Panc1 (cell line): ENCODE measurements around the gene KIF26B.

Experiments
- TF ChIP-seq, protein P1 (sequence below): fragments of 450-650 bp; IDR thresholded peaks from 2 replicates; pipeline ENCODE4 v1.5.1; 2017; ENCODE audit warnings: mild to moderate bottlenecking
- TF ChIP-seq, protein P2 (sequence below), 2 experiments: IDR thresholded peaks; 2 replicates each; pipeline ENCODE4 v1.6.1; 2011 to 2012; ENCODE audit warnings: low read depth in 2 of 2, control low read depth in 1 of 2, low read length in 1 of 2, mild to moderate bottlenecking in 1 of 2, moderate library complexity in 1 of 2; ENCODE audit not compliant: insufficient read depth in 1 of 2

DNA sequence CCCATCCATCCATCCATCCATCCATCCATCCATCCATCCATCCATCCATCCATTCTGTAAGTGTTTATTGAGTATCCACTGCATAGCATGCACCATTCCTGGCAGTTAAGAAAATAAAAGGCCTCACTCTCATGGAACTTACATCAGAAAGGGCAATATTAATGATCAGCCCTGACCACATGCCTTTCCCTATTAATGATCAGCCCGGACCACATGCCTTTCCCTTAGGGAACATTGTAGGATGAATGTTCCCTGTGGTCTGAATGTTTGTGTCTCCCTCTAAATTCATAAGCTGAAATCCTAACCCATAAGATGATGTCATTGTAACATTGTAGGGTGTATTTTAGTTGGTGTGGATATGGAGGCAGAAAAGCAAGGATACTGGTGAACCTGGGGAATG lies 365.8 kb downstream of the KIF26B start:
- TF ChIP-seq, protein P1, sequence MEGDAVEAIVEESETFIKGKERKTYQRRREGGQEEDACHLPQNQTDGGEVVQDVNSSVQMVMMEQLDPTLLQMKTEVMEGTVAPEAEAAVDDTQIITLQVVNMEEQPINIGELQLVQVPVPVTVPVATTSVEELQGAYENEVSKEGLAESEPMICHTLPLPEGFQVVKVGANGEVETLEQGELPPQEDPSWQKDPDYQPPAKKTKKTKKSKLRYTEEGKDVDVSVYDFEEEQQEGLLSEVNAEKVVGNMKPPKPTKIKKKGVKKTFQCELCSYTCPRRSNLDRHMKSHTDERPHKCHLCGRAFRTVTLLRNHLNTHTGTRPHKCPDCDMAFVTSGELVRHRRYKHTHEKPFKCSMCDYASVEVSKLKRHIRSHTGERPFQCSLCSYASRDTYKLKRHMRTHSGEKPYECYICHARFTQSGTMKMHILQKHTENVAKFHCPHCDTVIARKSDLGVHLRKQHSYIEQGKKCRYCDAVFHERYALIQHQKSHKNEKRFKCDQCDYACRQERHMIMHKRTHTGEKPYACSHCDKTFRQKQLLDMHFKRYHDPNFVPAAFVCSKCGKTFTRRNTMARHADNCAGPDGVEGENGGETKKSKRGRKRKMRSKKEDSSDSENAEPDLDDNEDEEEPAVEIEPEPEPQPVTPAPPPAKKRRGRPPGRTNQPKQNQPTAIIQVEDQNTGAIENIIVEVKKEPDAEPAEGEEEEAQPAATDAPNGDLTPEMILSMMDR, result no peak
- TF ChIP-seq, protein P2, sequence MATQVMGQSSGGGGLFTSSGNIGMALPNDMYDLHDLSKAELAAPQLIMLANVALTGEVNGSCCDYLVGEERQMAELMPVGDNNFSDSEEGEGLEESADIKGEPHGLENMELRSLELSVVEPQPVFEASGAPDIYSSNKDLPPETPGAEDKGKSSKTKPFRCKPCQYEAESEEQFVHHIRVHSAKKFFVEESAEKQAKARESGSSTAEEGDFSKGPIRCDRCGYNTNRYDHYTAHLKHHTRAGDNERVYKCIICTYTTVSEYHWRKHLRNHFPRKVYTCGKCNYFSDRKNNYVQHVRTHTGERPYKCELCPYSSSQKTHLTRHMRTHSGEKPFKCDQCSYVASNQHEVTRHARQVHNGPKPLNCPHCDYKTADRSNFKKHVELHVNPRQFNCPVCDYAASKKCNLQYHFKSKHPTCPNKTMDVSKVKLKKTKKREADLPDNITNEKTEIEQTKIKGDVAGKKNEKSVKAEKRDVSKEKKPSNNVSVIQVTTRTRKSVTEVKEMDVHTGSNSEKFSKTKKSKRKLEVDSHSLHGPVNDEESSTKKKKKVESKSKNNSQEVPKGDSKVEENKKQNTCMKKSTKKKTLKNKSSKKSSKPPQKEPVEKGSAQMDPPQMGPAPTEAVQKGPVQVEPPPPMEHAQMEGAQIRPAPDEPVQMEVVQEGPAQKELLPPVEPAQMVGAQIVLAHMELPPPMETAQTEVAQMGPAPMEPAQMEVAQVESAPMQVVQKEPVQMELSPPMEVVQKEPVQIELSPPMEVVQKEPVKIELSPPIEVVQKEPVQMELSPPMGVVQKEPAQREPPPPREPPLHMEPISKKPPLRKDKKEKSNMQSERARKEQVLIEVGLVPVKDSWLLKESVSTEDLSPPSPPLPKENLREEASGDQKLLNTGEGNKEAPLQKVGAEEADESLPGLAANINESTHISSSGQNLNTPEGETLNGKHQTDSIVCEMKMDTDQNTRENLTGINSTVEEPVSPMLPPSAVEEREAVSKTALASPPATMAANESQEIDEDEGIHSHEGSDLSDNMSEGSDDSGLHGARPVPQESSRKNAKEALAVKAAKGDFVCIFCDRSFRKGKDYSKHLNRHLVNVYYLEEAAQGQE (IDR thresholded peaks at IDR 0.05; ENCODE audit: insufficient read depth in 1 of 2, low read depth in 2 of 2, low read length in 1 of 2), result no peak
